Lung (tissue), 12 donors: ENCODE results near the gene SLCO3A1. TPM values are rescaled to one million over a fixed set of nuclear protein-coding genes. Genes with fewer than 3 reads are reported as not detected.
A peak's percentile ranks its signal among the peaks of the same experiment; 100 is the strongest.

Experiments
- ATAC-seq: fragments of 200-7000 bp; cut with Tn5 transposase; one replicate; pipeline ENCODE4 v1.9.1; 2020; ENCODE audit warnings: moderate number of reproducible peaks; ENCODE audit not compliant: insufficient read depth, low FRiP score
- DNase-seq, 3 donors: peaks; one replicate each; pipeline ENCODE4 v3.0.0-alpha.2; 2013 to 2017
- H3K27ac ChIP-seq, 2 donors: one replicate each; pipeline ENCODE4 v1.5.1; 2013; ENCODE audit warnings: mild to moderate bottlenecking in 2 of 2, moderate library complexity in 2 of 2, control low read depth in 1 of 2, inconsistent platforms in 1 of 2, low read depth in 1 of 2, low read length in 1 of 2
- H3K27me3 ChIP-seq, 3 donors: one replicate each; pipeline ENCODE4 v1.5.1; 2013; ENCODE audit warnings: low read length in 2 of 3; ENCODE audit not compliant: control insufficient read depth in 3 of 3, insufficient read depth in 3 of 3
- H3K36me3 ChIP-seq, 4 donors: one replicate each; pipeline ENCODE4 v1.5.1; 2013; ENCODE audit warnings: low read length in 4 of 4, mild to moderate bottlenecking in 1 of 4, moderate library complexity in 1 of 4; ENCODE audit not compliant: control insufficient read depth in 4 of 4, insufficient read depth in 4 of 4
- H3K4me1 ChIP-seq, 5 donors: one replicate each; pipeline ENCODE4 v1.5.1; 2013; ENCODE audit warnings: low read length in 5 of 5, mild to moderate bottlenecking in 2 of 5, moderate library complexity in 1 of 5; ENCODE audit not compliant: control insufficient read depth in 5 of 5, insufficient read depth in 5 of 5
- H3K4me3 ChIP-seq: one replicate; pipeline ENCODE4 v1.5.1; 2013; ENCODE audit warnings: mild to moderate bottlenecking, control low read depth, moderate library complexity
- H3K9ac ChIP-seq, 2 donors: one replicate each; pipeline ENCODE4 v1.5.1; 2013; ENCODE audit warnings: low read length in 2 of 2, control low read depth in 1 of 2; ENCODE audit not compliant: insufficient read depth in 1 of 2
- H3K9me3 ChIP-seq, 4 donors: one replicate each; pipeline ENCODE4 v1.5.1; 2013; ENCODE audit warnings: low read length in 3 of 4, mild to moderate bottlenecking in 1 of 4, moderate library complexity in 1 of 4; ENCODE audit not compliant: control insufficient read depth in 4 of 4, insufficient read depth in 3 of 4
- WGBS, 2 donors: extraction: QIAGEN DNeasy Blood & Tissue Kit; methylation state at CpG; one replicate each; pipeline ENCODE4 v1.1.7; 2013; 5-methylcytosine and 5-hydroxymethylcytosine counted together
- polyA plus RNA-seq, 2 donors: library from polyadenylated mRNA; stranded (reverse); fragments of 200-250 nt; gene quantifications; one replicate each; pipeline ENCODE4 v1.2.1, GENCODE V29; 2013
- total RNA-seq, 2 donors: library from RNA; depleted of rRNA in 1 of 2; stranded (reverse); fragments of >200 nt in 1 of 2; gene quantifications; one replicate each; pipeline ENCODE4 v1.2.1, GENCODE V29; 2014 to 2021
- TF ChIP-seq, protein P1 (sequence below): IDR thresholded peaks from 2 replicates; pipeline ENCODE4 v1.5.1; 2012; ENCODE audit warnings: mild to moderate bottlenecking; ENCODE audit errors: control extremely low read depth, extremely low read depth
- donor health status: control.
- donor health status: control.
- donor health status: Bipolar disorder and iron deficiency.
- donor health status: healthy.
- donor health status: DM: yes; HTN: yes; CAD: no.

Gene SLCO3A1
- total and polyA plus RNA-seq, 4 donors: 20.5 to 56.3 (median 33.5) TPM

DNA sequence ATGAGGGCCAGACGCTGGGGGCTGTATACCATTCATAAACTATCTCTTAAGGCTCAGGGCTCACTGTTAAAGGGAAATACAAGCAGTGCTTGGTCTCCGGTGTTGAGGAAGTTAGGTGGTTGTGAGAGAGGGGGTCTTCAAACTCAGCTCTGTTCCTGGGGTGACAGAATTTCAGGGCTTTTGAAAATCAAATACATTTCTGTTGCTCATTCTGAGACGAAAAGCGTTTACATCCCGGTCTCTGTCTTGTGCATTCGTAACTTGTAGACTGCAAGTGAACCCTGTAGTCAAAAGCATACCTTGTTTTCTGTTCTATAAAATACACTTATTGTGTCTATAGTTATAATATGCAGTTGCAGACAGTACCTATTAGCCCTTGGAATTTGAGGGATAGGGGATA, 1.7 kb downstream of the SLCO3A1 start:
- Histone ChIP-seq H3K27ac (peak overlapping the region; percentile 96 to 99), H3K36me3 (peaks cover 0 to 3% (median 0%) of the 10 kb centered on the region in 4 donors), H3K9ac (no peak overlapping the region), H3K4me3 (peak overlapping the region; percentile 28), H3K9me3 (no peaks in the 10 kb centered on the region), H3K27me3 (no peaks in the 10 kb centered on the region), H3K4me1 (peaks cover 4 to 15% (median 10%) of the 10 kb centered on the region in 5 donors)
- TF ChIP-seq, protein P1, sequence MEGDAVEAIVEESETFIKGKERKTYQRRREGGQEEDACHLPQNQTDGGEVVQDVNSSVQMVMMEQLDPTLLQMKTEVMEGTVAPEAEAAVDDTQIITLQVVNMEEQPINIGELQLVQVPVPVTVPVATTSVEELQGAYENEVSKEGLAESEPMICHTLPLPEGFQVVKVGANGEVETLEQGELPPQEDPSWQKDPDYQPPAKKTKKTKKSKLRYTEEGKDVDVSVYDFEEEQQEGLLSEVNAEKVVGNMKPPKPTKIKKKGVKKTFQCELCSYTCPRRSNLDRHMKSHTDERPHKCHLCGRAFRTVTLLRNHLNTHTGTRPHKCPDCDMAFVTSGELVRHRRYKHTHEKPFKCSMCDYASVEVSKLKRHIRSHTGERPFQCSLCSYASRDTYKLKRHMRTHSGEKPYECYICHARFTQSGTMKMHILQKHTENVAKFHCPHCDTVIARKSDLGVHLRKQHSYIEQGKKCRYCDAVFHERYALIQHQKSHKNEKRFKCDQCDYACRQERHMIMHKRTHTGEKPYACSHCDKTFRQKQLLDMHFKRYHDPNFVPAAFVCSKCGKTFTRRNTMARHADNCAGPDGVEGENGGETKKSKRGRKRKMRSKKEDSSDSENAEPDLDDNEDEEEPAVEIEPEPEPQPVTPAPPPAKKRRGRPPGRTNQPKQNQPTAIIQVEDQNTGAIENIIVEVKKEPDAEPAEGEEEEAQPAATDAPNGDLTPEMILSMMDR: no peak
- ATAC-seq (no peak), DNase-seq (no peak)
- whole genome bisulfite sequencing, 2 donors: 72 to 73% methylated on average over 6 of the region's 6 CpGs

DNA sequence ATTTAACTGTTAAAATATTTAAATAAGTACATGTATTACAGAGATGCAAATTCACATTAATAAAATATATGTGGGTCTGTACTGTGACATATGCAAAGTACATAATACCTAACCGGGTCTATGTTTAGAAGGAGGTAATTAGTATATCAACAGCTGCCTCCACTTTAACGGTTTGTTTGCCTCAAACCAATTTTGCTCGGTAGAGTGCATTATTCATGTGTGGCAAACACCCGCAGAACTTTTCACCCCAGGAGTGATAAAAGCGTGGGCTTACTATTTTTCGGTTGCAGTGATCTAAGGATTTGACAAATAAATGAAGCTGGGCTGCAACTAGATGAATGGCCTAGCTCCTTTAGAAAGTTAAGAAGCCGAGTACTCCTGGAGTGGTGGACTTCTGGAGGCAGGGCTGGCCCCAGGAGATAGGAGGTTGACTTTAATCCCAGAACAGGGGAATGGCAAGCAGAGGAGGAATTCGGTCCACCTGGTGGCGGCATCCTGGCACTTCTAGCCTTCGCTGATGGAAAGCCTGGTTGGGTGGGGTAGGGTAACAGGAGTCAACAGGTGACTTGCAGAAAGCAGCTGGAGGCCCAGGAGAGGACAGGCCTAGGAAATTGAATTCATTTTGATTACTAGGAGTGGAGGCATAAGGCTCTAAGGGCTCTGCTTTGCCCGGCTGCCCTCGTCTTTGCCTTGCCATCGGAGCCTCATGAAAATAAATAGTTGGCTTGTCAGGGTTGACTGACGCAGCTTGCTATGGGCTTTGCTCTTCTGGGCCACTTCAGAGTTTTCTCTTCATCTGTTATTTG, 2.4 kb downstream of the SLCO3A1 start:
- ATAC-seq: no peak
- H3K4me1 ChIP-seq: peaks cover 4 to 16% (median 10%) of the 10 kb centered on the region in 5 donors
- 65 to 82% methylated on average over 14 of the region's 14 CpGs for WGBS, 2 donors
- H3K27ac ChIP-seq: peak overlapping the region; percentile 22 to 26
- DNase-seq: no peak
- TF ChIP-seq, protein P1: no peak
- no peaks in the 10 kb centered on the region for H3K27me3 ChIP-seq
- H3K4me3 ChIP-seq: no peak overlapping the region
- H3K36me3 ChIP-seq: peaks cover 0 to 3% (median 0%) of the 10 kb centered on the region in 4 donors
- no peaks in the 10 kb centered on the region for H3K9me3 ChIP-seq
- peak overlapping the region in 1 of 2 donors; percentile 7 for H3K9ac ChIP-seq

DNA sequence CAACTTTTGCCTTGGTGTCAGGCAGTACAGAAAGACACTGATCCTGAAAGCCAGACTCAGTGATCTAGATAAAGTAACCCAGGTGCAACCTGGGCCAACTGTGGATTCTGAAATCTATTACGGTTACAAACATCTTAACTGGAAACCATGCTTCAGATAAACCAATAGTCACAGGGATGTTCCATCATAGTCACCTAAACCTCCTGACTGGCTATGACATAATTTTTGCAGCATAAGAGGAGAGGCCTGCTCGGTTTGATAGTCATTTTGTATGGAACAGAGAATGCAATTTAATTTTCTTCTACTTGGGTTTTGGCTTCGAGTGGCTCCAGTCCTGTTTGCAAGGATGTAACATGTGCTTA, 3.7 kb downstream of the SLCO3A1 start:
- H3K27ac ChIP-seq: peak overlapping the region in 1 of 2 donors; percentile 64
- peaks cover 0 to 3% (median 0%) of the 10 kb centered on the region in 4 donors for H3K36me3 ChIP-seq
- no peaks in the 10 kb centered on the region for H3K27me3 ChIP-seq
- ATAC-seq (no peak), DNase-seq (no peak)
- H3K4me3 ChIP-seq: no peak overlapping the region
- 76 to 77% methylated on average over 3 of the region's 3 CpGs for WGBS, 2 donors
- peaks cover 2 to 13% (median 8%) of the 10 kb centered on the region in 5 donors for H3K4me1 ChIP-seq
- TF ChIP-seq, protein P1: no peak
- no peaks in the 10 kb centered on the region for H3K9me3 ChIP-seq
- H3K9ac ChIP-seq: no peak overlapping the region
